HL-60 (cell line): Measurements from ENCODE around the gene PAPOLA.

Source experiments
- DNase-seq, 2 experiments: peaks; one replicate each; pipeline ENCODE4 v3.0.0-alpha.2; 2010 to 2020; ENCODE audit warnings: low read depth in 1 of 2, low spot score in 1 of 2
- H3K27ac ChIP-seq: fragments of 250-450 bp; sonication (Bioruptor Pico); replicated peaks from 2 replicates; pipeline ENCODE4 v1.5.1; 2020; ENCODE audit warnings: mild to moderate bottlenecking, moderate library complexity
- H3K27me3 ChIP-seq: fragments of 250-450 bp; sonication (Bioruptor Pico); 2 replicates; pipeline ENCODE4 v1.5.1; 2021; ENCODE audit warnings: mild to moderate bottlenecking, moderate library complexity; ENCODE audit not compliant: insufficient read depth, poor library complexity, severe bottlenecking
- H3K4me3 ChIP-seq: replicated peaks from 2 replicates; pipeline ENCODE4 v1.5.1; 2011; ENCODE audit warnings: mild to moderate bottlenecking, control low read depth, low read length; ENCODE audit not compliant: insufficient read depth
- GABPA ChIP-seq: IDR thresholded peaks from 2 replicates; pipeline ENCODE4 v1.6.1; 2012; ENCODE audit warnings: low read depth
- POLR2AphosphoS5 ChIP-seq: IDR thresholded peaks from 2 replicates; pipeline ENCODE4 v1.6.1; 2012; ENCODE audit warnings: low read depth
- SPI1 ChIP-seq: IDR thresholded peaks from 2 replicates; pipeline ENCODE4 v1.6.1; 2012; ENCODE audit warnings: low read depth, mild to moderate bottlenecking, borderline replicate concordance
- TF ChIP-seq, protein P1 (sequence below): IDR thresholded peaks from 2 replicates; pipeline ENCODE4 v1.6.1; 2012; ENCODE audit warnings: low read depth; ENCODE audit not compliant: insufficient replicate concordance
- TF ChIP-seq, protein P2 (sequence below): IDR thresholded peaks from one replicate; pipeline ENCODE4 v1.5.1; 2011; ENCODE audit warnings: low read length, control low read depth, inconsistent platforms; ENCODE audit not compliant: insufficient read depth

PAPOLA gene

DNA sequence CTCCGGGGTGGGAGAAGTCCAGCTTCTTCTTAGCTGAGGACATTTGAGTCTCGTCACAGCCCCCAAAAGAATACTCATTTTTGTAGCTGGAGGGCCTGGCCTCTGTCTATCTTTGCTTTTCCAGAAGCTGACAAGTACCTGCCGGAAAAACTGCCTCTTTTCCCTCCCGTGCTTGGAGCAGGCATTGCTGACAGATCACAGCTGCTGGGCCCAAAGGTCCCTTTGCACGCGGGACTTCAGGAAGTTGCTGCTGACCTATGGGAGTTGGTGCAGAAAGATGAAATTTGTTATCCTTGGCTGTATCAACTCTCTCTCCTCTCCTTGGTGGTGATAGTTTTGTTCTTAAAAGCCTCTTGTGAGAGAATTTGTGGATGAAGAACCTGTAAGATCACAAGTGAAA is 92.8 kb downstream of the PAPOLA start:
- H3K4me3 ChIP-seq: no peak overlapping the region
- H3K27ac ChIP-seq: no peak overlapping the region
- H3K27me3 ChIP-seq: no peaks in the 10 kb centered on the region
- TF ChIP-seq SPI1 (no peak), GABPA (no peak), POLR2AphosphoS5 (no peak)
- TF ChIP-seq, protein P1, sequence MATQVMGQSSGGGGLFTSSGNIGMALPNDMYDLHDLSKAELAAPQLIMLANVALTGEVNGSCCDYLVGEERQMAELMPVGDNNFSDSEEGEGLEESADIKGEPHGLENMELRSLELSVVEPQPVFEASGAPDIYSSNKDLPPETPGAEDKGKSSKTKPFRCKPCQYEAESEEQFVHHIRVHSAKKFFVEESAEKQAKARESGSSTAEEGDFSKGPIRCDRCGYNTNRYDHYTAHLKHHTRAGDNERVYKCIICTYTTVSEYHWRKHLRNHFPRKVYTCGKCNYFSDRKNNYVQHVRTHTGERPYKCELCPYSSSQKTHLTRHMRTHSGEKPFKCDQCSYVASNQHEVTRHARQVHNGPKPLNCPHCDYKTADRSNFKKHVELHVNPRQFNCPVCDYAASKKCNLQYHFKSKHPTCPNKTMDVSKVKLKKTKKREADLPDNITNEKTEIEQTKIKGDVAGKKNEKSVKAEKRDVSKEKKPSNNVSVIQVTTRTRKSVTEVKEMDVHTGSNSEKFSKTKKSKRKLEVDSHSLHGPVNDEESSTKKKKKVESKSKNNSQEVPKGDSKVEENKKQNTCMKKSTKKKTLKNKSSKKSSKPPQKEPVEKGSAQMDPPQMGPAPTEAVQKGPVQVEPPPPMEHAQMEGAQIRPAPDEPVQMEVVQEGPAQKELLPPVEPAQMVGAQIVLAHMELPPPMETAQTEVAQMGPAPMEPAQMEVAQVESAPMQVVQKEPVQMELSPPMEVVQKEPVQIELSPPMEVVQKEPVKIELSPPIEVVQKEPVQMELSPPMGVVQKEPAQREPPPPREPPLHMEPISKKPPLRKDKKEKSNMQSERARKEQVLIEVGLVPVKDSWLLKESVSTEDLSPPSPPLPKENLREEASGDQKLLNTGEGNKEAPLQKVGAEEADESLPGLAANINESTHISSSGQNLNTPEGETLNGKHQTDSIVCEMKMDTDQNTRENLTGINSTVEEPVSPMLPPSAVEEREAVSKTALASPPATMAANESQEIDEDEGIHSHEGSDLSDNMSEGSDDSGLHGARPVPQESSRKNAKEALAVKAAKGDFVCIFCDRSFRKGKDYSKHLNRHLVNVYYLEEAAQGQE: no peak
- TF ChIP-seq, protein P2, sequence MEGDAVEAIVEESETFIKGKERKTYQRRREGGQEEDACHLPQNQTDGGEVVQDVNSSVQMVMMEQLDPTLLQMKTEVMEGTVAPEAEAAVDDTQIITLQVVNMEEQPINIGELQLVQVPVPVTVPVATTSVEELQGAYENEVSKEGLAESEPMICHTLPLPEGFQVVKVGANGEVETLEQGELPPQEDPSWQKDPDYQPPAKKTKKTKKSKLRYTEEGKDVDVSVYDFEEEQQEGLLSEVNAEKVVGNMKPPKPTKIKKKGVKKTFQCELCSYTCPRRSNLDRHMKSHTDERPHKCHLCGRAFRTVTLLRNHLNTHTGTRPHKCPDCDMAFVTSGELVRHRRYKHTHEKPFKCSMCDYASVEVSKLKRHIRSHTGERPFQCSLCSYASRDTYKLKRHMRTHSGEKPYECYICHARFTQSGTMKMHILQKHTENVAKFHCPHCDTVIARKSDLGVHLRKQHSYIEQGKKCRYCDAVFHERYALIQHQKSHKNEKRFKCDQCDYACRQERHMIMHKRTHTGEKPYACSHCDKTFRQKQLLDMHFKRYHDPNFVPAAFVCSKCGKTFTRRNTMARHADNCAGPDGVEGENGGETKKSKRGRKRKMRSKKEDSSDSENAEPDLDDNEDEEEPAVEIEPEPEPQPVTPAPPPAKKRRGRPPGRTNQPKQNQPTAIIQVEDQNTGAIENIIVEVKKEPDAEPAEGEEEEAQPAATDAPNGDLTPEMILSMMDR: no peak
- no peak for DNase-seq

DNA sequence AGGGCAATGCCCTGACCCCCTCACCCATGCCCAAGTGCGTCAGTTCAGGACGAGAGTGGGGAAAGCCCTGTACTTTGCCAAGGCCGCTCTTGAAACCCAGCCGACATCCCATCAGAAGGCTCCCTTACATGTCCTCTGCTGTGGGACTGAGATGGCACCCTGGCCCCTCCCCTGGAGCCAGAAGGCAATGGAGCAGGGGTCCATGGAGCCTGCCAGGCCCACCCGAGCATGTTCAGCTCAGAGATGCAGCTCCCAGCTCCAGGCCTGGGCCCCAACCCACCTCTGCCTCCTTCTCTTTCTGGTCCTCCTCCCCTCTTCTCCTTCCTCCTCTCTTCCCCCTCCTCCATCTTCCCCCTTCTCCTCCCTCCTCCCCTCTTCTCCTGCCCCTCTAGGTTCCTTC is 95.5 kb downstream of the PAPOLA start:
- Histone ChIP-seq H3K4me3 (no peak overlapping the region), H3K27me3 (no peaks in the 10 kb centered on the region), H3K27ac (no peak overlapping the region)
- TF ChIP-seq, protein P1: no peak
- TF ChIP-seq SPI1: no peak
- no peak for TF ChIP-seq POLR2AphosphoS5
- no peak for DNase-seq

DNA sequence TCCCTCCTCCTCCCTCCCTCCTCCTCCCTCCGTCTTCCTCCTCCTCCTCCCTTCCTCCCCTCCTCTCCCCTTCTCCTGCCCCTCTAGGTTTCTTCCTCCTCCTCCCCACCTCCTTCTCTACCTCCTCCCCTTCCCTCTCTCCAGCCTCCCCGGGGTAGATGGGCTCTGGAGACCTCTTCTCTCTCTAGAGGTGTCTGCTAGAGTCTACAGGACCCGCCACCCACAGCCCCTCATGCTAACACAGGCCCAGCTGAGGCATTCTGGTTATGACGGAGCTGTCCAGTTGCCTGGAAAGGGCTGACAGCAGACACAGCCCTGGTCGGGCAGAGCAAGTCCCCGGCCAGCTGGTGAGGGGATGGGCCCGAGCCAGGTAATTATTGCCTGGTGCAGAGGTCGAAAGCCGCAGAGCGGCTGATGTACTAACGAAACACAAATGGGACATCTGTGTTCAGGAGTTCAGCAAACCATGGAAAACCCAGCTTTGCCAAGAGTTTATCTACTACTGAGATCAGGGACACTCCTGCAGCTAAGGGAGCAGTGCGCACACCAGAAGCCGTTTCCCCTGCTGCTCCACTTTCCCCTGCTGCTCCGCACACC is 96.2 kb downstream of the PAPOLA start:
- H3K27ac ChIP-seq: no peak overlapping the region
- no peaks in the 10 kb centered on the region for H3K27me3 ChIP-seq
- TF ChIP-seq SPI1 (no peak), POLR2AphosphoS5 (no peak), GABPA (no peak)
- TF ChIP-seq, protein P1: no peak
- TF ChIP-seq, protein P2: no peak
- DNase-seq: no peak
- H3K4me3 ChIP-seq: no peak overlapping the region
